Measurements from ENCODE around the gene TERT.

Gene TERT

GRCh38 chr5:1338506-1339070, 43.7 kb upstream of the TERT start:
- peak overlapping the region; percentile 23 for H3K18ac ChIP-seq (ENCODE audit: low read length)
- no peak overlapping the region for H3K4me2 ChIP-seq (ENCODE audit: low read length)
- H2AFZ ChIP-seq (ENCODE audit: insufficient read depth, low read length, poor library complexity), result no peak overlapping the region
- H2BK5ac ChIP-seq (ENCODE audit: low read depth, low read length, poor library complexity), result no peak overlapping the region
- no peak overlapping the region for H3K14ac ChIP-seq (ENCODE audit: low read length)
- H3K27ac ChIP-seq (ENCODE audit: low read depth, low read length), result no peak overlapping the region
- peaks cover 3% of the 10 kb centered on the region for H3K9me3 ChIP-seq (ENCODE audit: insufficient read depth, low read depth, low read length)
- no peak overlapping the region for H4K12ac ChIP-seq (ENCODE audit: low read depth, low read length)
- H2BK120ac ChIP-seq (ENCODE audit: insufficient read depth, low read length, poor library complexity), result no peak overlapping the region
- H3K4me1 ChIP-seq (ENCODE audit: control insufficient read depth in 1 of 2, insufficient read depth in 2 of 2, low read length in 2 of 2), result no peaks in the 10 kb centered on the region
- H3K4me3 ChIP-seq (ENCODE audit: low read depth, low read length), result no peak overlapping the region
- no peak overlapping the region for H2BK12ac ChIP-seq (ENCODE audit: low read length)
- H3K9ac ChIP-seq (ENCODE audit: low read length), result no peak overlapping the region
- no peaks in the 10 kb centered on the region for H3K79me2 ChIP-seq (ENCODE audit: control insufficient read depth, insufficient read depth, low read length, poor library complexity)
- DNase-seq, result no peak
- no peak overlapping the region for H3K23ac ChIP-seq (ENCODE audit: low read length)
- H4K8ac ChIP-seq (ENCODE audit: low read depth, low read length), result no peak overlapping the region
- no peaks in the 10 kb centered on the region for H3K27me3 ChIP-seq (ENCODE audit: insufficient read depth, low read length)
- no peak overlapping the region for H2AK5ac ChIP-seq (ENCODE audit: low read length)
- no peak overlapping the region for H4K91ac ChIP-seq (ENCODE audit: low read depth, low read length)
- no peaks in the 10 kb centered on the region for H3K79me1 ChIP-seq (ENCODE audit: low read length)
- no peak overlapping the region for H3K4ac ChIP-seq (ENCODE audit: low read depth, low read length)
- peaks cover 82 to 83% of the 10 kb centered on the region in 2 experiments for H3K36me3 ChIP-seq (ENCODE audit: control insufficient read depth in 1 of 2, insufficient read depth in 2 of 2, low read length in 2 of 2)
- no CpG with 5 or more reads among the region's 22 CpGs for WGBS (ENCODE audit: extremely low coverage, insufficient coverage, insufficient read length)

GRCh38 chr5:1338196-1338490, 43.3 kb upstream of the TERT start:
- Histone ChIP-seq H3K36me3 (ENCODE audit: control insufficient read depth in 1 of 2, insufficient read depth in 2 of 2, low read length in 2 of 2) (peaks cover 78 to 84% of the 10 kb centered on the region in 2 experiments), H3K27ac (ENCODE audit: low read depth, low read length) (no peak overlapping the region), H3K23ac (ENCODE audit: low read length) (no peak overlapping the region), H3K9me3 (ENCODE audit: insufficient read depth, low read depth, low read length) (peaks cover 3% of the 10 kb centered on the region), H3K4me1 (ENCODE audit: control insufficient read depth in 1 of 2, insufficient read depth in 2 of 2, low read length in 2 of 2) (no peaks in the 10 kb centered on the region), H3K4me3 (ENCODE audit: low read depth, low read length) (no peak overlapping the region), H3K9ac (ENCODE audit: low read length) (no peak overlapping the region), H3K14ac (ENCODE audit: low read length) (no peak overlapping the region), H4K8ac (ENCODE audit: low read depth, low read length) (no peak overlapping the region), H2BK120ac (ENCODE audit: insufficient read depth, low read length, poor library complexity) (no peak overlapping the region), H2BK5ac (ENCODE audit: low read depth, low read length, poor library complexity) (no peak overlapping the region), H3K4me2 (ENCODE audit: low read length) (no peak overlapping the region), H3K79me2 (ENCODE audit: control insufficient read depth, insufficient read depth, low read length, poor library complexity) (no peaks in the 10 kb centered on the region), H4K91ac (ENCODE audit: low read depth, low read length) (no peak overlapping the region), H4K12ac (ENCODE audit: low read depth, low read length) (no peak overlapping the region), H3K18ac (ENCODE audit: low read length) (no peak overlapping the region), H2AFZ (ENCODE audit: insufficient read depth, low read length, poor library complexity) (no peak overlapping the region), H2BK12ac (ENCODE audit: low read length) (no peak overlapping the region), H3K27me3 (ENCODE audit: insufficient read depth, low read length) (no peaks in the 10 kb centered on the region), H3K79me1 (ENCODE audit: low read length) (no peaks in the 10 kb centered on the region), H2AK5ac (ENCODE audit: low read length) (no peak overlapping the region), H3K4ac (ENCODE audit: low read depth, low read length) (no peak overlapping the region)
- WGBS (ENCODE audit: extremely low coverage, insufficient coverage, insufficient read length), result no CpG with 5 or more reads among the region's 12 CpGs
- DNase-seq, result no peak

- H2BK5ac ChIP-seq (ENCODE audit: low read depth, low read length, poor library complexity), result no peak overlapping the region
- no CpG with 5 or more reads among the region's 22 CpGs for WGBS (ENCODE audit: extremely low coverage, insufficient coverage, insufficient read length)
- H3K4me1 ChIP-seq (ENCODE audit: control insufficient read depth in 1 of 2, insufficient read depth in 2 of 2, low read length in 2 of 2), result no peaks in the 10 kb centered on the region
- H3K23ac ChIP-seq (ENCODE audit: low read length), result no peak overlapping the region
- H3K27ac ChIP-seq (ENCODE audit: low read depth, low read length), result no peak overlapping the region
- H3K79me1 ChIP-seq (ENCODE audit: low read length), result no peaks in the 10 kb centered on the region
- no peaks in the 10 kb centered on the region for H3K27me3 ChIP-seq (ENCODE audit: insufficient read depth, low read length)
- peaks cover 3% of the 10 kb centered on the region for H3K9me3 ChIP-seq (ENCODE audit: insufficient read depth, low read depth, low read length)
- no peak overlapping the region for H2AK5ac ChIP-seq (ENCODE audit: low read length)
- no peak overlapping the region for H4K12ac ChIP-seq (ENCODE audit: low read depth, low read length)
- H3K4ac ChIP-seq (ENCODE audit: low read depth, low read length), result no peak overlapping the region
- H3K4me3 ChIP-seq (ENCODE audit: low read depth, low read length), result no peak overlapping the region
- no peaks in the 10 kb centered on the region for H3K79me2 ChIP-seq (ENCODE audit: control insufficient read depth, insufficient read depth, low read length, poor library complexity)
- H2AFZ ChIP-seq (ENCODE audit: insufficient read depth, low read length, poor library complexity), result no peak overlapping the region
- H3K4me2 ChIP-seq (ENCODE audit: low read length), result no peak overlapping the region
- no peak overlapping the region for H2BK120ac ChIP-seq (ENCODE audit: insufficient read depth, low read length, poor library complexity)
- no peak overlapping the region for H3K14ac ChIP-seq (ENCODE audit: low read length)
- no peak overlapping the region for H2BK12ac ChIP-seq (ENCODE audit: low read length)
- H4K91ac ChIP-seq (ENCODE audit: low read depth, low read length), result no peak overlapping the region
- no peak overlapping the region for H4K8ac ChIP-seq (ENCODE audit: low read depth, low read length)
- H3K18ac ChIP-seq (ENCODE audit: low read length), result no peak overlapping the region
- peaks cover 76 to 84% of the 10 kb centered on the region in 2 experiments for H3K36me3 ChIP-seq (ENCODE audit: control insufficient read depth in 1 of 2, insufficient read depth in 2 of 2, low read length in 2 of 2)
- no peak for DNase-seq
- H3K9ac ChIP-seq (ENCODE audit: low read length), result no peak overlapping the region
Measured at GRCh38 chr5:1337489-1338195, 42.8 kb upstream of the TERT start.

GRCh38 chr5:1336749-1337488, 42.1 kb upstream of the TERT start:
- Histone ChIP-seq H3K23ac (ENCODE audit: low read length) (no peak overlapping the region), H4K91ac (ENCODE audit: low read depth, low read length) (no peak overlapping the region), H3K18ac (ENCODE audit: low read length) (no peak overlapping the region), H3K27ac (ENCODE audit: low read depth, low read length) (no peak overlapping the region), H2AFZ (ENCODE audit: insufficient read depth, low read length, poor library complexity) (no peak overlapping the region), H2BK12ac (ENCODE audit: low read length) (no peak overlapping the region), H3K9me3 (ENCODE audit: insufficient read depth, low read depth, low read length) (peaks cover 3% of the 10 kb centered on the region), H3K9ac (ENCODE audit: low read length) (no peak overlapping the region), H4K12ac (ENCODE audit: low read depth, low read length) (no peak overlapping the region), H2BK5ac (ENCODE audit: low read depth, low read length, poor library complexity) (no peak overlapping the region), H2BK120ac (ENCODE audit: insufficient read depth, low read length, poor library complexity) (no peak overlapping the region), H3K79me1 (ENCODE audit: low read length) (no peaks in the 10 kb centered on the region), H3K4me1 (ENCODE audit: control insufficient read depth in 1 of 2, insufficient read depth in 2 of 2, low read length in 2 of 2) (no peaks in the 10 kb centered on the region), H3K79me2 (ENCODE audit: control insufficient read depth, insufficient read depth, low read length, poor library complexity) (no peaks in the 10 kb centered on the region), H4K8ac (ENCODE audit: low read depth, low read length) (no peak overlapping the region), H3K36me3 (ENCODE audit: control insufficient read depth in 1 of 2, insufficient read depth in 2 of 2, low read length in 2 of 2) (peaks cover 75 to 83% of the 10 kb centered on the region in 2 experiments), H3K4ac (ENCODE audit: low read depth, low read length) (no peak overlapping the region), H2AK5ac (ENCODE audit: low read length) (no peak overlapping the region), H3K27me3 (ENCODE audit: insufficient read depth, low read length) (no peaks in the 10 kb centered on the region), H3K14ac (ENCODE audit: low read length) (no peak overlapping the region), H3K4me2 (ENCODE audit: low read length) (no peak overlapping the region), H3K4me3 (ENCODE audit: low read depth, low read length) (no peak overlapping the region)
- DNase-seq, result no peak
- no CpG with 5 or more reads among the region's 22 CpGs for WGBS (ENCODE audit: extremely low coverage, insufficient coverage, insufficient read length)

All from trophoblast cell (in vitro differentiated cells and primary cell).